ENCODE results near the gene NSMCE1. TPM values are rescaled to one million over a fixed set of nuclear protein-coding genes. Genes with fewer than 3 reads are reported as not detected.

The NSMCE1 gene
- total and polyA plus RNA-seq, 2 of the 8 experiments (the other 6 are each of a cell fraction or from before 2014, with no cell fraction given): 8.1 to 16.6 TPM

DNA sequence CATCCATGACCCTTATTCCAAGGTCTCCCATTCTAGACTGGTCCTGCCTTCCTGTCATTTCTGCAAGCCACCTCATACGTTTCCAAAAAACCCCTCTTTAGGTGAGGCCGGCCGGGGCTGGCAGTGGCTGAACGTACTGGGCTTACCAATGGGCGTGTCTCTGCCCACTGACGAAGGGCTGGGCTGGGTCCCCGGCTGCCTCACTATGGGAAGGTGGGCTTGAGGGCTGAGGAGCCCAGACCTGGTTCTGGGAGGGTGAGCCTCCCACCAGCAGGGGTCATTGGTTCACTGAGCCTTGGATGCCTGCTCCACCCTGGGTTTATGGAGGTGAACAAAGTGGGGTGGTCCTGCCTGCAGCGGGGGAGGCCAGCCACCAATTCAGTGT is 45.4 kb downstream of the NSMCE1 start:
- H2BK15ac ChIP-seq (ENCODE audit: low read length): no peak overlapping the region
- no peaks in the 10 kb centered on the region for H3K79me1 ChIP-seq (ENCODE audit: low read depth, low read length)
- no peaks in the 10 kb centered on the region for H3K27me3 ChIP-seq (replicated peaks in 1 of 4; ENCODE audit: control insufficient read depth in 3 of 4, extremely low read depth in 1 of 4, insufficient read depth in 3 of 4, low read length in 3 of 4)
- H3K4me2 ChIP-seq (ENCODE audit: insufficient read depth in 1 of 2, low read depth in 2 of 2, low read length in 2 of 2): no peak overlapping the region
- no peak overlapping the region for H3K4me3 ChIP-seq (ENCODE audit: extremely low read depth in 1 of 4, insufficient read depth in 2 of 4, low read depth in 3 of 4, low read length in 4 of 4)
- H2BK20ac ChIP-seq (ENCODE audit: low read length): no peak overlapping the region
- H3K14ac ChIP-seq (ENCODE audit: insufficient read length): no peak overlapping the region
- no peak overlapping the region for H3K18ac ChIP-seq (ENCODE audit: extremely low read depth, low read length)
- H3K23ac ChIP-seq (ENCODE audit: insufficient read length): no peak overlapping the region
- H3K9me3 ChIP-seq (ENCODE audit: insufficient read depth in 2 of 2, low read depth in 1 of 2, low read length in 1 of 2): no peaks in the 10 kb centered on the region
- H2BK5ac ChIP-seq (ENCODE audit: low read depth, low read length): no peak overlapping the region
- H2BK120ac ChIP-seq (replicated peaks; ENCODE audit: low read depth, low read length): no peak overlapping the region
- H2AFZ ChIP-seq (ENCODE audit: low read length): no peak overlapping the region
- no peak overlapping the region for H4K5ac ChIP-seq (ENCODE audit: insufficient read length, low read depth, low read length)
- POLR2A ChIA-PET (ENCODE audit: partially characterized antibody): no interaction called here
- no peak overlapping the region for H4K91ac ChIP-seq (replicated peaks; ENCODE audit: insufficient read length, low read length)
- 0 out of 7 replicates have a peak, but pooled peaks cover 0 to 2% (median 0%) of the 10 kb centered on the region in 4 experiments for H3K4me1 ChIP-seq (replicated peaks in 1 of 4; ENCODE audit: control insufficient read depth in 3 of 4, insufficient read depth in 4 of 4, low read length in 3 of 4)
- no peak overlapping the region for H3K4ac ChIP-seq (replicated peaks; ENCODE audit: insufficient read length, low read depth, low read length)
- H3K56ac ChIP-seq (replicated peaks; ENCODE audit: insufficient read length, low read depth, low read length): peak overlapping the region; percentile 6
- WGBS, 2 experiments (ENCODE audit: extremely low coverage in 1 of 2, insufficient coverage in 1 of 2, insufficient read length in 1 of 2, insufficient replicate concordance in 2 of 2, low coverage in 1 of 2, low lambda C conversion rate in 2 of 2, missing lambda C conversion rate in 1 of 2): 89% methylated on average over 8 of the region's 8 CpGs; no CpG with 5 or more reads in 1 of the 2 experiments
- DNase-seq (ENCODE audit: low read depth in 1 of 2, low spot score in 2 of 2): no peak
- TF ChIP-seq MAFK (IDR thresholded peaks at IDR 0.05; ENCODE audit: low read depth, low read length) (no peak), RAD21 (IDR thresholded peaks at IDR 0.05 in 1 of 2, conservative IDR thresholded peaks at IDR 0.05 in 1 of 2; ENCODE audit: low read depth in 2 of 2, low read length in 2 of 2) (peak; percentile 18 to 34; a peak in 1 of 4 replicates)
- TF ChIP-seq, protein P1, sequence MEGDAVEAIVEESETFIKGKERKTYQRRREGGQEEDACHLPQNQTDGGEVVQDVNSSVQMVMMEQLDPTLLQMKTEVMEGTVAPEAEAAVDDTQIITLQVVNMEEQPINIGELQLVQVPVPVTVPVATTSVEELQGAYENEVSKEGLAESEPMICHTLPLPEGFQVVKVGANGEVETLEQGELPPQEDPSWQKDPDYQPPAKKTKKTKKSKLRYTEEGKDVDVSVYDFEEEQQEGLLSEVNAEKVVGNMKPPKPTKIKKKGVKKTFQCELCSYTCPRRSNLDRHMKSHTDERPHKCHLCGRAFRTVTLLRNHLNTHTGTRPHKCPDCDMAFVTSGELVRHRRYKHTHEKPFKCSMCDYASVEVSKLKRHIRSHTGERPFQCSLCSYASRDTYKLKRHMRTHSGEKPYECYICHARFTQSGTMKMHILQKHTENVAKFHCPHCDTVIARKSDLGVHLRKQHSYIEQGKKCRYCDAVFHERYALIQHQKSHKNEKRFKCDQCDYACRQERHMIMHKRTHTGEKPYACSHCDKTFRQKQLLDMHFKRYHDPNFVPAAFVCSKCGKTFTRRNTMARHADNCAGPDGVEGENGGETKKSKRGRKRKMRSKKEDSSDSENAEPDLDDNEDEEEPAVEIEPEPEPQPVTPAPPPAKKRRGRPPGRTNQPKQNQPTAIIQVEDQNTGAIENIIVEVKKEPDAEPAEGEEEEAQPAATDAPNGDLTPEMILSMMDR (IDR thresholded peaks at IDR 0.05; ENCODE audit: control extremely low read depth in 1 of 3, insufficient read depth in 1 of 3, low read depth in 1 of 3, low read length in 3 of 3): peak in 1 of 3 experiments; percentile 18; a peak in 1 of 4 replicates
- no peak overlapping the region for H2AK5ac ChIP-seq (ENCODE audit: low read depth, low read length)
- no peaks in the 10 kb centered on the region for H3K79me2 ChIP-seq (ENCODE audit: control insufficient read depth in 1 of 2, insufficient read depth in 2 of 2, low read length in 2 of 2)
- no peaks in the 10 kb centered on the region for H3K36me3 ChIP-seq (ENCODE audit: control insufficient read depth in 2 of 4, insufficient read depth in 4 of 4, low read length in 3 of 4)
- no peaks in the 10 kb centered on the region for H4K20me1 ChIP-seq (replicated peaks in 1 of 2; ENCODE audit: control insufficient read depth in 1 of 2, insufficient read depth in 2 of 2, low read length in 2 of 2)
- no peak for FAIRE-seq
- H3K23me2 ChIP-seq (ENCODE audit: low read depth, low read length): no peaks in the 10 kb centered on the region
- H3K9ac ChIP-seq (replicated peaks in 1 of 4; ENCODE audit: extremely low read depth in 1 of 4, low read depth in 3 of 4, low read length in 3 of 4): no peak overlapping the region
- H4K8ac ChIP-seq (ENCODE audit: extremely low read depth, insufficient read depth, low read length): no peak overlapping the region; the same call in 1 of the 2 replicates
- no peak overlapping the region for H3K27ac ChIP-seq (ENCODE audit: low read depth, low read length)
- no peak overlapping the region for H2BK12ac ChIP-seq (ENCODE audit: low read depth, low read length)
- CTCF ChIA-PET (ENCODE audit: partially characterized antibody): interaction anchor here (0.8 to 7.6 kb wide), 9 partner anchors 8 to 207 kb away, joined by 3 to 73 read pairs (median 6); partner anchors contain the start of gene KDM8

Measured in H1 (cell line).